Left kidney (tissue), 8 donors: ENCODE measurements around the gene MLST8. TPM values are rescaled to one million over a fixed set of nuclear protein-coding genes. Genes with fewer than 3 reads are reported as not detected.

Experiments used
- DNase-seq: peaks from one replicate; pipeline ENCODE4 v3.0.0-alpha.2; 2013
- long read RNA-seq, 8 donors: transcript quantifications; one replicate each; lab custom pipeline, GENCODE V29; 2026
- polyA plus RNA-seq: library from polyadenylated mRNA; unstranded; fragments of 120-200 nt; gene quantifications from one replicate; pipeline ENCODE4 v1.2.1, GENCODE V29; 2013; ENCODE audit not compliant: insufficient read length

MLST8 gene, protein sequence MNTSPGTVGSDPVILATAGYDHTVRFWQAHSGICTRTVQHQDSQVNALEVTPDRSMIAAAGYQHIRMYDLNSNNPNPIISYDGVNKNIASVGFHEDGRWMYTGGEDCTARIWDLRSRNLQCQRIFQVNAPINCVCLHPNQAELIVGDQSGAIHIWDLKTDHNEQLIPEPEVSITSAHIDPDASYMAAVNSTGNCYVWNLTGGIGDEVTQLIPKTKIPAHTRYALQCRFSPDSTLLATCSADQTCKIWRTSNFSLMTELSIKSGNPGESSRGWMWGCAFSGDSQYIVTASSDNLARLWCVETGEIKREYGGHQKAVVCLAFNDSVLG
- polyA plus RNA-seq = 39.7 TPM
- long read RNA-seq, donor 1, transcript MLST8-215 (9 exons, 1,861 nt) = major isoform, 9 of 48 reads
- long read RNA-seq, donor 1, transcript MLST8-230 (8 exons, 2,116 nt) = minor isoform, 5 of 48 reads
- long read RNA-seq, donor 1, transcript MLST8-203 (9 exons, 1,691 nt) = minor isoform, 6 of 48 reads
- long read RNA-seq, donor 1, partial matches to known transcripts = 13 of 48 reads
- long read RNA-seq, donor 1, other reads (novel, unspliced or antisense) = 0 of 48 reads
- long read RNA-seq, donor 2, transcript MLST8-232 (9 exons, 1,870 nt) = major isoform, 9 of 25 reads
- long read RNA-seq, donor 2, partial matches to known transcripts = 0 of 25 reads
- long read RNA-seq, donor 2, other reads (novel, unspliced or antisense) = 0 of 25 reads
- long read RNA-seq, donor 3, partial matches to known transcripts = 5 of 21 reads
- long read RNA-seq, donor 3, other reads (novel, unspliced or antisense) = 0 of 21 reads
- long read RNA-seq, donor 4, partial matches to known transcripts = 7 of 9 reads
- long read RNA-seq, donor 4, other reads (novel, unspliced or antisense) = 0 of 9 reads
- long read RNA-seq, donor 5, transcript MLST8-203 (9 exons, 1,691 nt) = minor isoform, 5 of 38 reads
- long read RNA-seq, donor 5, transcript MLST8-232 (9 exons, 1,870 nt) = major isoform, 17 of 38 reads
- long read RNA-seq, donor 5, transcript MLST8-215 (9 exons, 1,861 nt) = minor isoform, 6 of 38 reads
- long read RNA-seq, donor 5, partial matches to known transcripts = 0 of 38 reads
- long read RNA-seq, donor 5, other reads (novel, unspliced or antisense) = 0 of 38 reads
- long read RNA-seq, donor 6, transcript MLST8-232 (9 exons, 1,870 nt) = minor isoform, 6 of 31 reads
- long read RNA-seq, donor 6, transcript MLST8-218 (4 exons, 589 nt) = minor isoform, 6 of 31 reads
- long read RNA-seq, donor 6, transcript MLST8-215 (9 exons, 1,861 nt) = major isoform, 7 of 31 reads
- long read RNA-seq, donor 6, partial matches to known transcripts = 0 of 31 reads
- long read RNA-seq, donor 6, other reads (novel, unspliced or antisense) = 0 of 31 reads
- long read RNA-seq, donor 7, transcript MLST8-232 (9 exons, 1,870 nt) = major isoform, 7 of 91 reads
- long read RNA-seq, donor 7, transcript MLST8-229 (4 exons, 545 nt) = minor isoform, 5 of 91 reads
- long read RNA-seq, donor 7, transcript MLST8-230 (8 exons, 2,116 nt) = major isoform, 7 of 91 reads
- long read RNA-seq, donor 7, partial matches to known transcripts = 63 of 91 reads
- long read RNA-seq, donor 7, other reads (novel, unspliced or antisense) = 0 of 91 reads
- long read RNA-seq, donor 8, partial matches to known transcripts = 0 of 16 reads
- long read RNA-seq, donor 8, other reads (novel, unspliced or antisense) = 0 of 16 reads

DNA sequence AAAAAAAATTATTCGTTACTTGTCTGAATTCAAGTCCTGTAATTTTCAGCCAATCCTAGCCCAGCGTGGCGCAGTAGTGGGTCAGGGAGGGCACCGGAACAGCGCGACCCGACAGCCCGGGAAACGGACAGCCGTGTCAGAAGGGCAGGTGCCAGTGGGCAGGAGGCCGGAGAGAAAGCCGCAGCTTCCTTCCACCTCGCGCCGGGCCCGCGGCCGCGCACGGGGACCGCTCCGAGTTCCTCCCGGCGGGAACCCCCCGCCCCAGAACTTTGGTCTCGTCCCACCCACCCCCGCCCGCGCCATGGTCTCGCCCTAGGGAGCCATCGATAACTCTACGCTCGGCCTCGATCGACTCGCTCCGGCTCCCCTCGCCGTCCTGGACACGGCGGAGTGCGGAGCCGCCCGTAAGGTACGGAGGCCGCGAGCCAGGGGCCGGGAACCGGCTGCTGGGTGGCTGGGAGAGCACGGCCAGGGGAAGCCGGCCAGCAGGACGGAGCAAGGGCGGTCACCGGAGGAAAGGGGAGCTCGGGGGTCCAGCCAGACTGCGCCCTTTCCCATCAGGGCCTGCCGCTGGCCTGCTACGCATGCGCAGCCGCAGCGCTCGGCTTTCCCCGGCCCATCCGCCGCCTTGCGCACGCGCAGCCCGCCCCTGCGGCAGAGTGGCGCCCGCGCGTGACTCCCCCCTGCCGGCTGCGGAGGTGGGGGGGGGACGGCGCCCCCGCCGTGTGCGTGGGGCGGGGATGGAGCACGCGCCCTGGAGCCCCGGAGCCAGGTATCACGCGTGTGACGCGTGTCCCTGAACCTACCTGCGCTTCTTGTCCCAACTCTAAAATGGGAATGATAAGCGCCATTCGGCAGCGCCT is at the start of gene MLST8:
TSS of gene MLST8 (plus strand) at position 351 of the 863 bp plus-strand sequence. CDS start 632 bp downstream, outside the sequence.
- peak; percentile 78 for DNase-seq

DNA sequence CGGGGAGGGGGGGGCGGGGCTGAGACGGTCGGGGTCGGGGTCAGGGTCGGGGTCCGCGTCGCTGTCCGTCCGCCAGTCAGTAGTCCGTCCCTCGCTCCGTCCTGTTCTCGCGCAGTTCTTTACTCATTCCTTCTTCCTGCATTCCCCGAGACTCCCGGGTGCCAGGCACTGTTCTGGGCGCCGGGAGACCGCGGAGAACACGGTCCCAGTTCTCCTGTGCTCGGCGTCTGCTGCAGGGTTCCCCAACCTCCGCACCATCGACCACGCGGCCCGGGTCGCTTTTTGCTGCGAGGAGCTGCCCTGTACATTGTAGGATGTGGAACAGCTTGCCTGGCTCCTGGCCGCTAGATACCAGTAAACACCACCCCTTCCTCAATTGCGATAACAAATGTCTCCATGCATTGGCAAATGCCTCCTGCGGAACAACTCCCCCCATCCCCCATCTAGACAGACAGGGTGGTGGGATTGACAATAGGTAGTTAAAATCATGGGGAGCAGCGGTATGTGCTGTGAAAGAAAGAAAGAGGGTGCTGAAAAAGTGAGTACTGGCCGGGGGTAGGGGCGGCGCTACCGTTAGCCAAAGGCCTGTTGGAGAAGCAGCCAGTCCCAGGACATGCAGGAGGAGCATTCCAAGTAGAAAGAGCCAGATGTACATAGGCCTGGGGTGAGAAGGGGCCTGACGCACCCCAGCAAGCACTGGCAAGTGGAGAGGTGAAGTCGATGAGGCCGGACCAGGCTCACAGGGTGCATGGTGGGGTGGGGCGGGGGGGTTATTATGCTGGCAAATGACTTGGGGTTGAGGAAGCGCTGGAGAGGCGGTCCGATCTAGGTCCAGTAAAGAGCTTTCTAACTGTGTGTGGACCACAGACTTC is 49.0 kb upstream of the MLST8 start:
- DNase-seq = no peak

DNA sequence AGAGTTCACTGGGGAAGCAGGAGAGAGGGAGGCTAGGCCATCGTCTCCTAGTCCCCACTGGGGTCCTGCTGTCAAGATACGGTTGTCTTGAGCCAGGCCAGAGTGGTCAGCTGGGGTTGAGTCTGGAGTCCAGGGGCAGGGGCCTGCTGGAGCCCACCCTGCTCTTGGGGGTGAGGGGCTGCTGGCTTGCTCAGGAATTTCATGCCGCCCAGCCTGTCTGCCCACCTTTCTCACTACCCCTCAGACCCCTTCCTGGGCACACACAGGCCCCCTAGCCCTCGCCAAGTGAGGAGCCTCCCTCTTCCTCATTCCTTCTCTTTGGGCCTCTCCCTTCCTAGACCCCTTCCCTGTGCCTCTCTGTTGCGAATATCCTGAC is 48.4 kb upstream of the MLST8 start:
- DNase-seq = no peak

DNA sequence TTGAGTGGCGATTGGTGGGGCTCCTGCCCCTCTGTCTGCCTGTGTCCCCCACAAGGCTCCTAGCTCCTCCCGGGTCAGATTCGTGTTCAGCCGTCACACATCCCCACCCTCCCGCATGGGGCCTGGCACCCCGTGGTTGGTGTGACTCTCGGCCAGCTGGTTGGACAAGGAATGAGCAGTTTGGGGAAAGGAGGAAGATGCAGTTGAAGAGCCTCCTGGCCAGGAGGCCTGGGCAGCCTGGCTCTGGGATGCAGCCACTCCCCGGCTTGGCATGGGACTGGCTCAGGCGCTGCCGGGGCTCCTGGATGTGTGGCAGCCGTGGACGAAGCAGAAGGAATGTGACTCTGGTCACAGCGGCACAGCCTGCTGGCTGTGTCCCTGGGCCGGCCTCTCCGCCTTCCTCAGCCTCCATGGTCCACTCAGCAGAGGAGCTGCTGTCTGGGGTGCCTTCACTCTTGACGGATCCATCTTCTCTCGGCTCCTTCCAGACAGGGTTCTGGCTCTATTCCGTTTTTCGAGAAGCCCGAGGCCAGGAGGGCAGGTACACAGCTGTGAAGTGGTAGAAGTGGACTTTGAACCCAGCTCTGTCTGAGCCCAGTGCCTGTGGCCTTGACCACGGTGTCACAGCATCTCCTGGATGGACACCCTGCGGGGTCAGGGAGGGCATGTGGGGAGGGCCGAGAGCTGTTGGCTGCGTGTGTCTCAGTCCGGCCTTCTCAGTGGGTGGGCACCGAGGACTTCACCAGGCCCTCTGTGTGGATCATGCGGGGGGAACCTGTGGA is 47.6 kb upstream of the MLST8 start:
- DNase-seq = no peak

DNA sequence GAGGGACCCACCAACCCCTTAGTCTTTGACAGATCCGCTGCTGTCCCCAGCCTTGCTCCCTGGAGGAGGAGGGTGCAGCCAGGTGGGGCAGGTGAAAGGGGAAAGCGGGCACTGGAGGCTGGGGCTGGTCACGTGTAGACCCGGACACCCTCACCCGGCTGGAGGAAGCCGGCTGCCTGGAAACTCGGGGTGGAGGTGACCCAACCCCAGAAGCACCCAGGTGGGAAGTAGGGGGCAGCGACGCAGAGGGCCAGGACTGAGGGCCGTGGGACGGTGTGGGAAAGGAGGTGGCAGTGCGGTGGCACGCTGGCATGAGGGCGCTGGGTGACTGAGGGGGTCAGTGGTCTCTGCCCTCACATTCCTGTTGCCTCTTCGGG is 47.0 kb upstream of the MLST8 start:
- DNase-seq = no peak

DNA sequence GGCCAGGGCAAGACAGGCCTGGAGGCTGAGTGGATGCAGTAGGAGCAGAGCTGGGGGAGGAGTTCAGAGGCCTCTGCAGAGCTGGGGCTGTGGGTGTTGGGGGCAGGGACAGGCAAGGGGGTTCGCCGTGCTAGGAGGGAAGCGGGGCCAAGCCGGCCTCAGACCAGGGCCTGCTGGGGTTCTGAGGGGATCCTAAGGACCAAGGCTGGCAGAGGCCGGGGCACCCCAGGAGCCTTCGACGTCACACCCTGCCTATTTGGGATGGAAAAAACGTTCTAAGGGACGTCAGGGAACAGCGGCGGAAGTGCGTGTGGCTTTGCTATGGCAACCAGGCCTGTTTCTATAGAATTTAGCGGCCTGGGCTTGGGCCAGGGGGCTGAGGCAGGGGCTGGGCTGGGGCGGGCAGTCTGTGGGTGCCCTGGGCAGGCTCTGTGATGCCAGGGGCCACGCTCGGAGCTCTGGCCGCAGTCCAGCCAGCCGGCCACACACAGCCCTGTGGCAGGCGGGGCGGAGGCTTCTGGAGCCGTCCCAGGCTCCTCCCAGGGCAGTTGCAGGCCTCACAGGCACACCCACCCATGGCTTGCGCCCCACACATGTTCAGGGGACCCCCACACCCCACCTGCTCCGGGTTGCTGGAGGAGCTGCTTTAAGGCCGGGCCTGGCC is 45.9 kb upstream of the MLST8 start:
- DNase-seq = no peak

DNA sequence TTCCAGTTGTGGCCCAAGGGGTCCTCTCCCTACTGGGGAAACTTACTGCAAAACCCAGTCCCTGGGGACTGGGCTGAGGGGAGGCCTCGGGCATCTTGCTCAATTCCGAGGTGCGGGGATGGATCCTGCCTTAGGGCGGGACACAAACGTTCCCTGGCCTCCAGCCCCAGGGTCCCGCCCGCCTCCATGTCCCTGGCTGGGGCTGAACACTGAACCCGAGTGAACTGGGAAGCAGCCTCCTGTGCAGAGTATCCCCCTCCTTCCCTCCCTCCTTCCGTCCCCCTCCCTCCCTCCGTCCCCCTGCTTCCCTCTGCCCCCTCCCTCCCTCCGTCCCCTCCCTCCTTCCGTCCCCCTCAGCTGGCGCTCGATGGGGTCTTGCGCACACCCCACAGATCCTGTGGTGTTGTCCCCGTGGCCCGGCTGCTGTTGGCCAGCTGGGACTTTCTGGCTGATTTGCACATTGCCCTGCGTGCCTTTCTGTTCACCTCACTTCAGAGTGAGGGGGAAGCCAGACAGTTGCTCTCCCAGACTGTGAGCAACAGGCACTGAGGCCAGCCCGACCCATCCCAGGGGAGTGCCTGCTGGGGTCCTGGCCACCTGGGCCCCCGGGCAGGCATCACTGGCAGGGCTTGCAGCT is 44.2 kb upstream of the MLST8 start:
- DNase-seq = no peak

DNA sequence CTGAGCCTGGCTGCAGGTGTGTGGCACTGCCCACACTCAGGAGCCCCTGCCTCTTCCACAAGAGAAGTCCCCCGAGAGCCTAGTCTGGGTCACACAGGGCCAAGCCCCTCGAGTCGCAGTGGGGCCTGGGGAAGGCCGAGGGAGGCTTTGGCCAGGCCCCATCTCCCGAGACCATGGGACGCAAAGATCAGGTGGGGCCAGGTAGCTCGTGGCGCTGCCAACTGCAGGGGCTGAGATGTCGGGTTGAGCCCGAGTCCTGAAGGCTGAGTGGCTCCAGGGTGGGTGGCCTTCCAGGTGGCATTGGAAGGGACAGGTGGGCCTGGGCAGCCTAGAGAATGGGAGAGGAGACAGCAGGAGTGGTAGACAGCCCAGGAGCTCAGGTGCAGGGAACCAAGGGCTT is 43.3 kb upstream of the MLST8 start:
- no peak for DNase-seq

DNA sequence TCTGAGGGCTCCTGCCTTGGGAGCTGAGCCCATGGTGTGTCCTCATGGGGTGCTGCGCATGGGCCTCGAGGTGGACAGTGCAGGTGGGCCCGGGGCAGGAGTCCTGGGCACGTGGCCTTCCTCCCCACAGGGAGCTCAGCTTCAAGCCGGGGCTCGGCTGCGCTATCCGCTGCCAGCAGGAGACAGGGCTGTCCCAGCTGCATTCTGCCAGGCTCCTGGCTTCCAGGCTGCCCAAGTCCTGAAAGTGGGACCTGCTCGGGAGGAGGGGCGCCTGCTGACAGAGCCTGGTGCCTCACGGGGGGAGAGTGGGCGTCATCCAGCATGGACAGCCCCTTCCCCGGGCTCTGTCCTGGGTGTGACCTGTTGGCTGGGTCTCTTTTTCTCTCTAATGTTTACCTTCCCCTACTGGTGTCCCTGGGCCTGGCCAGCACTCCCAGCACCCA is 42.6 kb upstream of the MLST8 start:
- no peak for DNase-seq

DNA sequence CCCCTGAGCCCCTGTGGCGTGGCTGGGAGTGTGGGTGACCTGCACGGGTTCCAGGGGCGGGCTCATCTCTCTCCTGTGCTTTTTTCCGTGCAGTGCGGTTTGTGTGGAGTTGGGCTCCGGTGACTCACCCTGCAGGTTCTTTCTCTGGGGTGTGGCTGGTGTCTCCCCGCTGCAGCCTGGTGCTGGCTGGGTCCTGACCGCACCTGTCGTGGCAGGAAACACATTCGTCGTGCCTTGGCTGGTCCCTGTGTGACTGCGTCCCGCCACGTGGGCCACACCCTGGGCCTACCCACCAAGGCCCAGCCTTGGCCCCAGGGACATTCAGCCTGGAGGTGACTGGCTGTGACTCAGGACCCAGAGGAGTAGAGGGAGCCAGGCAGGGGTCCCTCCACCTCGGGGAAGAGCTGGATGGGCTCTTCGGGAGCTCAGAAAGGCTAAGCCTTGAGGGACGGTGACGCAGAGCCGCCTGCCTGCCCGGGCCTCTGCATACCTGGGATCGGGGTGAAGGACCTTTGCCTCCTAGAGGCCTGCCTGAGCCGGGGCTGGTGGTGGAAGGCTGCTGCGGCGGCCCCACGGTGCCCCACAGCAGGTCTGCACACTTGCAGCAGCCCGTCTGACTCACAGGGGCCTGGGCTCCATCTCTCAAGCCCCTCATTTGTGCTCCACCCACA is 41.9 kb upstream of the MLST8 start:
- no peak for DNase-seq

DNA sequence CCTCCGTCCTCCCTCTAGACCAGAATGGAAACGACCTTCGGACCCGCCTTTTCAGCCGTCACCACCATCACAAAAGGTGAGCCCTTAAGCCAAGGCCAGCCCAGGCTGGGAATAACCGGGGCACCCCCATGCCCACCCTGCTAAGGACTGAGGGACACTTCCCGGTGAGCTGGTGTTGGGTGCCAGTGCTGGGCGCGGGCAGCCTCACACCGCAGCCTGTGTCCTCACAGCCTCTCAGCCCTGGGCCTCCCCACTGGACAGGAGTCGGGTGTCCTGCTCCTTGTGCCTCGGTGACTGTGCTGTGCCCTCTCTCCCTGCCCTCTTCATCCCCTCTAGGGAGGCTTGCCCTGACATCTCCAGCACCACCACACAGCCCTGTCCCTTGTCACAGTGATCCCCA is 39.4 kb upstream of the MLST8 start:
- DNase-seq = no peak

DNA sequence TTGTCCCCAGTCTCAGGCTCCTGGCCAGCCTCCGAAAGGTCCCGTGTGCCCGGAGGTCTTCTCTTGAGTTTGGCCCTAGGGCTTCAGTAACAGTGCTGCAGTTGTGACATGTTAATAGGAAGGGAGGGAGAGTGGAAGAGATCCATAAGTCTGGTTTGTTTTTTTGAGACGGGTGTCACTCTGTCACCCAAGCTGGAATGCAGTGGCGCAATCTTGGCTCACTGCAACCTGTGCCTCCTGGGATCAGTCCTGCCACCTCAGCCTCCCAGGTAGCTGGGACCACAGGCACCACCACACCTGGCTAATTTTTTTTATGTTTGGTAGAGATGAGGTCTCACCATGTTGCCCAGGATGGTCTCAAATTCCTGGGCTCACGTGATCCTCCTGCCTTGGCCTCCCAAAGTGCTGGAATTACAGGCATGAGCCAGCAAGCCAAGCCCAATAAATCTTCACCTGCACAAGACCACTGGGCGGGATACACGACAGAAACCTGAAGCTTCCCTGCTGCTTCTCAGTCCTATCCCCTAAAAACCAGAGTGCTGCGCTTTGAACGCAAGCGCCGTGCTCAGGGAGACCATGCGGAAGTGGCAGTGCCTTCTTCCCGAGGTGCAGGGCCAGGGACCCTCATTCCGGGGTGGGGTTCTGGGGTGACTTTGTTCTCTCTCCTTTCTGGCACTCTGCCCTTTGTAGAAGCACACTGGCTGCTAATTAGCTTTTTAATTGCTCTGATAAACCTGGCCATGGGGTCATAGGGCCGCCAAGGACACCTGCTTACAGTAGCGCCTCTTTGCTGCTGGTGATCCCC is 38.8 kb upstream of the MLST8 start:
- no peak for DNase-seq

DNA sequence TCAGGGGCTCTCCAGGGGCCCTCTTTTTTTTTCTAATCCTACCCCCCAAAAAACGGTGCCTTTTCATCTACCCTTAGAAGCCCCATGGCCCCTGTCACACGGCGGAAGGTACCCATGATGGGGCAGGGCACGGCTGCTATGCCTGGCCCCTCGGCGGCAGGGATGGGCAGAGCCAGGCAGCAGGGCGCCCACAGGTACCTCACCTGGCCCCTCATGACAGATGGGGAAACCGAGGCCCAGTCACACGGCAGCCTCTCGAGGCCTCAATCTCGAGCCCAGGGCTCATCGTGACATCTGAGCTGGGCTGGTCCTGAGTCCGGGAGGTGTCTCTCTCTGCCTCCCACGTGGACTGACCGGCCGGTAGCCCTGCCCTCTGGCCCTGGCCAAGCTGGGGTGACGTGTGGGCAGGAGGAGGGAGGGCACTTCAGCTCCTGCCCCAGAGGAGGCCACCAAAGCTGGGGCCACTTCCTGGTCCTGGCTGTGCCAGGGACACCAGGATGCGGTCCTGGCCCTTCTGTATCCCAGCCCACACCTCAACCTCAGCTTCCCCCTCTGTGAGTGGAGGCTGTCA is 38.1 kb upstream of the MLST8 start:
- DNase-seq = no peak

DNA sequence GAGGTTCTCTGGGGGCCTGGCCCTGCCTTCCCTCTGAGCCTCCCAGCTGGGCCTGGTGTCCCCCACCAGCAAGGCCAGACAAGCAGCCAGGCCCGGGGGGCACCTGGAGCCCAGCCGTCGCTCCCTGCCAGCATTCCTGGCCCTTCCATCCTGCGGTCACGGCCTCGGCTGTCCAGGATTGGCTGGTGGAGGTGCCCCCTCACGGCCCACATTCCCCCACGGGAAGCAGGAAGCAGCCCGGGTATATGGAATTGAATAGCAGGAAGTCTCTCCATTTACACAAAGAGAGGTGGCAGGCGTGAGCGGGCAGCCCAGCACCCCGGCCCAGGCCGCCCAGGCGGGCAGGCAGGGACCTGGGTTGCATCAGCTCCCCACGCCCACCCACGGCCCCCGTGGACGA is 35.2 kb upstream of the MLST8 start:
- DNase-seq = no peak

DNA sequence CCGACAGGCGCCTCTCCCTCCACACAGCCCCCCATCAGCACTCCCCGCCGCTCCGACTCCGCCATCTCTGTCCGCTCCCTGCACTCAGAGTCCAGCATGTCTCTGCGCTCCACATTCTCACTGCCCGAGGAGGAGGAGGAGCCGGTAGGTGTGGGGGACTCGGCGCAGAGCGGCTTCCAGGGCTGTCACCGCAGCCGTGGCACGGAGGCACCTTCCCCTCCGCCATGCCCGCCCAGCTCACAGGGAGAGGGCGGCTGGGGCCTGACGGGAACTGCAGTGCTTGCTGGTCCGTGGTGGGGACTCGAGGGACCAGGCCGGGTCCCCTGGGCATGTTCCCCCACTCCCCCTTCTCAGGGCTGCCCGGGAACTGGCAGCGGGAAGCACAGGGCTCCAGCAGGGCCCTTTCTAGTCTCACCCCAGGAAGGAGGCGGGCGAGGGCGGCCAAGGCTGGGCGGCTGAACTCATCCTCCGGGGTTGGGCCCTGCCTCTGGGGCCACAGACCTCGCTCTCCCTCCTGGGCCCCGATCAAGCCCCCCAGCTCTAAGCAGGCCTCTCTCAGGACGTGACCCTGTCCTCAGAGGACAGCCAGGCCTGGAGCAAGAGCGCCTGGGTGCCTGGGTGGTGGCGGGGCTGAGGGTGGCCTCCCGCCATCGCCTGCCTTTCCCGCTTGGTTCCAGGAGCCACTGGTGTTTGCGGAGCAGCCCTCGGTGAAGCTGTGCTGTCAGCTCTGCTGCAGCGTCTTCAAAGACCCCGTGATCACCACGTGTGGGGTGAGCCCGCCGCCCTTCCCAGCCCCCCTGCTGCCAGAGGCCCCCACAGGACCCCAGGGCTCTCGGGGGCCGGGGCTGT is 34.4 kb upstream of the MLST8 start:
- no peak for DNase-seq
